Lower lobe of right lung (tissue), 2 donors: ENCODE data around the gene TSPAN8. TPM values are rescaled to one million over a fixed set of nuclear protein-coding genes. Genes with fewer than 3 reads are reported as not detected.

ENCODE experiments used
- ATAC-seq, 2 donors: fragments of 200-7000 bp; cut with Tn5 transposase; one replicate each; pipeline ENCODE4 v1.9.1; 2020 to 2022; ENCODE audit warnings: mild to moderate bottlenecking in 2 of 2, moderate library complexity in 2 of 2
- DNase-seq: peaks from one replicate; pipeline ENCODE4 v3.0.0-alpha.2; 2020
- H3K27ac ChIP-seq: fragments of 200-600 bp; one replicate; pipeline ENCODE4 v1.8.0; 2022
- H3K27me3 ChIP-seq: fragments of 200-600 bp; one replicate; pipeline ENCODE4 v1.8.0; 2022; ENCODE audit warnings: low read depth
- H3K36me3 ChIP-seq: fragments of 200-600 bp; one replicate; pipeline ENCODE4 v1.8.0; 2022; ENCODE audit warnings: mild to moderate bottlenecking
- H3K4me1 ChIP-seq: fragments of 200-600 bp; one replicate; pipeline ENCODE4 v1.8.0; 2022
- H3K4me3 ChIP-seq: fragments of 200-600 bp; one replicate; pipeline ENCODE4 v1.8.0; 2022; ENCODE audit warnings: mild to moderate bottlenecking
- H3K9me3 ChIP-seq: fragments of 200-600 bp; one replicate; pipeline ENCODE4 v1.8.0; 2022
- CTCF ChIP-seq: fragments of 200-600 bp; IDR thresholded peaks from one replicate; pipeline ENCODE4 v1.8.0; 2022; ENCODE audit warnings: antibody characterized with exemption, mild to moderate bottlenecking
- intact Hi-C: fragments of 100-400 bp; cut with DNase I; formaldehyde crosslinking; loops from one replicate; pipeline ENCODE4 v1.11.0; 2022
- total RNA-seq: library from RNA; stranded (reverse); fragmentation: NEBNext Ultra II Directional; extraction: Animal tissue kit (Norgen Biotek cat#: 25700); gene quantifications from one replicate; pipeline ENCODE4 v1.2.1, GENCODE V29; 2021
- donor health status: DM: no; HTN: yes; CAD: no; lungs with severe emphysema.

TSPAN8 gene
- total RNA-seq, 1 donor from 2014 or later = 15.3 TPM

GRCh38 chr12:71186571-71187288 lies 28.9 kb upstream of the TSPAN8 start:
- no peaks in the 10 kb centered on the region for H3K36me3 ChIP-seq
- no peak for TF ChIP-seq CTCF
- no peaks in the 10 kb centered on the region for H3K9me3 ChIP-seq
- DNase-seq (no peak), ATAC-seq (no peak)
- no peaks in the 10 kb centered on the region for H3K27me3 ChIP-seq
- no peak overlapping the region for H3K27ac ChIP-seq
- intact Hi-C loops = no loop called here
- H3K4me1 ChIP-seq = no peaks in the 10 kb centered on the region
- no peak overlapping the region for H3K4me3 ChIP-seq

GRCh38 chr12:71183846-71184245 lies 26.0 kb upstream of the TSPAN8 start:
- no peaks in the 10 kb centered on the region for H3K27me3 ChIP-seq
- no peaks in the 10 kb centered on the region for H3K4me1 ChIP-seq
- no peak for ATAC-seq
- no peak overlapping the region for H3K4me3 ChIP-seq
- no peak for DNase-seq
- H3K27ac ChIP-seq = no peak overlapping the region
- intact Hi-C loops = no loop called here
- H3K36me3 ChIP-seq = no peaks in the 10 kb centered on the region
- no peak for TF ChIP-seq CTCF
- no peaks in the 10 kb centered on the region for H3K9me3 ChIP-seq

GRCh38 chr12:71183018-71183417 lies 25.2 kb upstream of the TSPAN8 start:
- Histone ChIP-seq H3K36me3 (no peaks in the 10 kb centered on the region), H3K27ac (no peak overlapping the region), H3K27me3 (no peaks in the 10 kb centered on the region), H3K9me3 (no peaks in the 10 kb centered on the region), H3K4me3 (no peak overlapping the region), H3K4me1 (no peaks in the 10 kb centered on the region)
- no peak for TF ChIP-seq CTCF
- intact Hi-C loops = no loop called here
- DNase-seq (no peak), ATAC-seq (no peak)

- no peaks in the 10 kb centered on the region for H3K9me3 ChIP-seq
- H3K4me3 ChIP-seq = no peak overlapping the region
- TF ChIP-seq CTCF = no peak
- ATAC-seq (no peak), DNase-seq (no peak)
- no peaks in the 10 kb centered on the region for H3K27me3 ChIP-seq
- no peaks in the 10 kb centered on the region for H3K36me3 ChIP-seq
- intact Hi-C loops = no loop called here
- no peaks in the 10 kb centered on the region for H3K4me1 ChIP-seq
- H3K27ac ChIP-seq = no peak overlapping the region
Measured at GRCh38 chr12:71178162-71178561, 20.4 kb upstream of the TSPAN8 start.

- no peak for TF ChIP-seq CTCF
- ATAC-seq (no peak), DNase-seq (no peak)
- intact Hi-C loops = no loop called here
- Histone ChIP-seq H3K4me3 (no peak overlapping the region), H3K36me3 (no peaks in the 10 kb centered on the region), H3K27me3 (no peaks in the 10 kb centered on the region), H3K27ac (no peak overlapping the region), H3K9me3 (no peaks in the 10 kb centered on the region), H3K4me1 (no peaks in the 10 kb centered on the region)
Measured at GRCh38 chr12:71174825-71175224, 17.0 kb upstream of the TSPAN8 start.
